Muscle of back (tissue), 11 donors: ENCODE data around the gene TRIM14. TPM values are rescaled to one million over a fixed set of nuclear protein-coding genes. Genes with fewer than 3 reads are reported as not detected.
"Not testable (repeated sequence)": the region's sequence is repeated elsewhere in the genome, so short reads cannot be mapped to it uniquely, and the experiment has no call there.

Source experiments
- DNase-seq, 3 donors: peaks; one replicate each; pipeline versions ENCODE4 v3.0.0 to v3.0.0-alpha.2; 2013
- polyA plus RNA-seq, 10 donors: library from polyadenylated mRNA; unstranded; fragments of 120-200 nt; gene quantifications; one replicate each; pipeline ENCODE4 v1.2.1, GENCODE V29; 2013; ENCODE audit not compliant: insufficient read length in 10 of 10

Gene TRIM14
- polyA plus RNA-seq, 10 donors, result 0.71 to 3.2 (median 1.5) TPM

GRCh38 chr9:98142925-98143481 is 24.0 kb upstream of the TRIM14 start:
- no peak for DNase-seq

- DNase-seq, result no peak
Measured at GRCh38 chr9:98142182-98142907, 23.3 kb upstream of the TRIM14 start.

- no peak for DNase-seq
Measured at GRCh38 chr9:98140503-98140902, 21.5 kb upstream of the TRIM14 start.

GRCh38 chr9:98136489-98136888 is 17.5 kb upstream of the TRIM14 start:
- no peak for DNase-seq

GRCh38 chr9:98135938-98136337 is 16.9 kb upstream of the TRIM14 start:
- DNase-seq, result no peak

GRCh38 chr9:98135558-98135934 is 16.5 kb upstream of the TRIM14 start:
- DNase-seq, result no peak

GRCh38 chr9:98134702-98135557 is 15.9 kb upstream of the TRIM14 start:
- no peak for DNase-seq

GRCh38 chr9:98132806-98133631 is 14.0 kb upstream of the TRIM14 start:
- no peak for DNase-seq

GRCh38 chr9:98132158-98132557 is 13.1 kb upstream of the TRIM14 start:
- DNase-seq, result no peak

- DNase-seq, result no peak
Measured at GRCh38 chr9:98130576-98131228, 11.7 kb upstream of the TRIM14 start.

GRCh38 chr9:98130060-98130459 is 11.0 kb upstream of the TRIM14 start:
- DNase-seq, result not testable (repeated sequence)

GRCh38 chr9:98129451-98129881 is 10.4 kb upstream of the TRIM14 start:
- DNase-seq, result peak in 1 of 3 donors; percentile 33

- no peak for DNase-seq
Measured at GRCh38 chr9:98128316-98128715, 9.3 kb upstream of the TRIM14 start.

GRCh38 chr9:98127226-98127625 is 8.2 kb upstream of the TRIM14 start:
- DNase-seq, result no peak

- no peak for DNase-seq
Measured at GRCh38 chr9:98124637-98125426, 5.8 kb upstream of the TRIM14 start.

GRCh38 chr9:98124091-98124490 is 5.1 kb upstream of the TRIM14 start:
- not testable (repeated sequence) for DNase-seq

- DNase-seq, result peak in 2 of 3 donors; percentile 40 to 42
Measured at GRCh38 chr9:98121058-98121457, 2.0 kb upstream of the TRIM14 start.

GRCh38 chr9:98120476-98120875 is 1.5 kb upstream of the TRIM14 start:
- DNase-seq, result no peak

- no peak for DNase-seq
Measured at GRCh38 chr9:98117984-98118639, 910 bp downstream of the TRIM14 start.

- DNase-seq, result not testable (repeated sequence)
Measured at GRCh38 chr9:98117097-98117496, 1.9 kb downstream of the TRIM14 start.
